Measurements from ENCODE around the gene ADH1B.
"Not testable (repeated sequence)": the region's sequence is repeated elsewhere in the genome, so short reads cannot be mapped to it uniquely, and the experiment has no call there.

Gene ADH1B

DNA sequence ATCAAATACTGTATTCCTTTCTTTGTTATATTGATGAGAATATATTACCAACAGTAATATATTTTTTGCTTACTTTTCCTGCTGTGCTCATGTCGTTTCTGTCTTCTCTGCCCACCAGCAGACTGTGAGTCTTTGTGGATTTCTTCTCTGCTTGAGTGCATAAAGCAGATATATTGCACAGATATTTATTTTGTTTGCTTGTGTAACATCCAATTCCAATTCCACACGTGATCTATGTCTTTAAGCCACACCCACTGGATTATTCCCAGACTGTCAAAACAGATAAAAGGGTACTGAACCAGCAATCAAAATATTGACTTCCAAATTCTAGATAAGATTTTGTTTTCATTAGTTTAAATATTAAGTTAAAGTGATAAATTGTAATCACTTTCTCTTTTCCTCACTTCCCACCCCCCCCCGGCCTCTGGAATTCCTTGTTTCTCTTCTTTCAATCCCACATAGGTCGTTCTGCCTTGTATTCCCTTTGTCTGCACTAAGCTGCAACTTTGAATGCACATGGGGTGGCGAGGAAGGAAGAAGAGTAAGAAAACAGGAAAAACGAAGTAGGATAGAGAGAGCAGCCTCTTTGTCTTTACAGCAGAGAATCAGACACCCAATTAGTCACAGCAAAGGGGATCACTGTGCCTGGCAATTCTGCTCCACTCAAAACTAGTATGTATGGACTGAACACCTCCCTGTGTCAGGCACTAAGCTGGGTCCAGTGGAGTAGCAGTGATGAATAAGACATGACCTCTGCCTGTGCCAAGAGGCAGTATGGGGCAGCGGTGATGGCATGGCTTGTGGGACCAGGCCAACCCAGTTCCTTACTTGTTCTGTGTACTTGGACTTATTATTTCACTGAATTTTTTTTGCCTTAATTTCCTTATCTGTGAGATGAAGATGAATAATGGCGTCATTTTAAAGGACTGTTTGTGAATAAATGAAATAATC, at the start of gene ADH1B:
Gene ADH1B, minus strand, starts transcription at position 161 of the 951 bp plus-strand sequence. Its CDS starts 70 bp downstream, at position 91.
- no peak for DNase-seq

DNA sequence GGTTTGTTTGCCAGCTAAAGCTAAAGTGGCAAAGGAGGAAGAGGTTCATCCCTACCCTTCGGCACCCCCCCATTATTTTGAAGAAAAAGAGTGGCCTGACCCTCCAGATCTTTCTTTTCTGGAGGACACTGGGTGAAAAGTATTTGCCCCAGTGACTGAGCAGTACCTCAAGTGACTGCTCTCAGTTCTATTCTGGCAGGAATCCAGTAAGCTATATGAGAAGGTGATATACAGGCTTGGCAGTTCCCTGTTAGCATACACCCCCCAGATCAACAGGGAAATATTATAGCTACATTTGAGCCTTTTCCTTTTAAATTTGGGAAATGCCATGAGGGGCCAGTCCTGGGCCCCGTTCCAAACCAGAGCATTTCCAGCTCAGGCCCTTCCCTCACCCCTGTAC, 46.6 kb upstream of the ADH1B start:
- not testable (repeated sequence) for DNase-seq

DNA sequence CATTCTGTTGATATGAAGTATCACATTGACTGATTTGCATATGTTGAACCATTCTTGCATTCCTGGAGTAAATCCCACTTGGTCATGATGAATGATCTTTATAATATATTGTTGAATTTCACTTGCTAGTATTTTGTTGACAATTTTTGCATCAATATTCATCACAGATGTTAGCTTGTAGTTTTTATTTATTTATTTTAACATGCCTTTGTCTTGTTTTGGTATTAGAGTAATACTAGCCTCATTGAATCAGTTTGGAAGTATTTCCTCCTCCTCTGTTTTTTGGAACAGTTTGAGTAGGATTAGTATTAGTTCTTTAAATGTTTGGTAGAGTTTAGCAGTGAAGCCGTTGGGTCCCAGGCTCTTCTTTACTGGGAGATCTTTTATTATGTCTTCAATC, 45.3 kb upstream of the ADH1B start:
- DNase-seq, result no peak

DNA sequence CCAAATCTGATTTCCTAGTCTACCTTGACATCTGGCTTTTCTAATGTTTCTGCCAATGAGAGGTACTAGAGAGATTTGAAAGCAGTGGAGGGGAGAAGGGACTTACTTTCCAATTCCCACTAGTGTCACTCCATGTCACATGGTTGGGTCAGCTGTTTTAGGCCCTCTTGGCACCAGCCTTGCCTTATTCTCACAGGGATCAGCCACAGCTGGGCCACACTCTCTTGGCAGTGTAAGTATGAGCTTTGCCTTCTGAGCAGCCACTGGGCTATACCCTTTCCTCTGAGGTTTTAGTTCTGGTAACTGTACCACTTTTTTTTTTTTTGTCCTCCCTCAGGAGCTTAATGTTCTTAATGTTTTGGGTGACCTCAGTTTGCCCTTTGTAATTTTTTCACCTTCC, 41.6 kb upstream of the ADH1B start:
- DNase-seq, result no peak

DNA sequence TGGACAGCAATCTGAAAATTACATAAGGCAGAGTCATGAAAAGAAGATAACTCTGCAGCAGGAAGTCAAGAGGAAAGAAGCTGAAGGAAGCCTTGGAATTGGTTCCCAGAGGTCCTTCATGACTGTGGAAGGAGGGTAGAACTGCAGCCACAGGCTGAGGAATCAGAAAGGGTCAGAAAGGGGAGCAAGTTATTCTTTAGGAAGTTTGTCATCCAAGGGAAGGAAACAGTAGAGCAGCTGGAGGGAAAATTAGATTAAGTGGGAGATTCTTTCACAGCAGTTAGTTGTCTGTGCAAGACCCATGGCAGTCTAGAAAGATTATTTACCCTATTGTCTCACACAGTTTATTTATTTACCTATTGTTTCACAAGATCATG, 40.7 kb upstream of the ADH1B start:
- DNase-seq, result no peak

DNA sequence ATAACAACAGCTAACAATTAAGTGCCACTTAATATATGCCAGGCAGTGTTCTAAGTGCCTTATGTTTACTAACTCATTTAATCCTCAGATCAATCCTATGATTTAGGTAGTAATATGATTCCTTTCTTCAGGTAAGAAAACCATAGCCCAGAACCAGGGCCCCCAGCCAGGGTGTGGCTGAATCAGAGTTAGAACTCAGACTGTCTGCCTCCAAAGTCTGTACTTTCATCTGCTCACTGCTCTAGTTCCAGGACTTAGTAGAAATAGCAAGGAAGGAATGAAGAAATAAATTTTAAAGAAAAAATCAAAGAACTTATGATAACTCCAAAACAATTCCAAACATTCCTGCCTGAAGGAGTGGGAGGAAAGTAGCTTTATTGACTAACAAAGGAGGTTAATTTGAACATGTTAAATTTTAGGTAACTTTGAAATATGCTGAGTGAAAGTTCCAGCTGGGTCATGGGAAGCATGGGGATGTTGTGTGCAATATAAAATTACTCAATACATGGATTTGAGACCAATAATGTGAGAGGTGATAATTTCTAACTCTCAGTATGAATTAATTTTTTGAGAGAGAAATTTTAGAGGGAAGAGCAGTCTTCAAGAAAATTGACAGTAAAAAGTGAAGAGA, 40.2 kb upstream of the ADH1B start:
- no peak for DNase-seq

DNA sequence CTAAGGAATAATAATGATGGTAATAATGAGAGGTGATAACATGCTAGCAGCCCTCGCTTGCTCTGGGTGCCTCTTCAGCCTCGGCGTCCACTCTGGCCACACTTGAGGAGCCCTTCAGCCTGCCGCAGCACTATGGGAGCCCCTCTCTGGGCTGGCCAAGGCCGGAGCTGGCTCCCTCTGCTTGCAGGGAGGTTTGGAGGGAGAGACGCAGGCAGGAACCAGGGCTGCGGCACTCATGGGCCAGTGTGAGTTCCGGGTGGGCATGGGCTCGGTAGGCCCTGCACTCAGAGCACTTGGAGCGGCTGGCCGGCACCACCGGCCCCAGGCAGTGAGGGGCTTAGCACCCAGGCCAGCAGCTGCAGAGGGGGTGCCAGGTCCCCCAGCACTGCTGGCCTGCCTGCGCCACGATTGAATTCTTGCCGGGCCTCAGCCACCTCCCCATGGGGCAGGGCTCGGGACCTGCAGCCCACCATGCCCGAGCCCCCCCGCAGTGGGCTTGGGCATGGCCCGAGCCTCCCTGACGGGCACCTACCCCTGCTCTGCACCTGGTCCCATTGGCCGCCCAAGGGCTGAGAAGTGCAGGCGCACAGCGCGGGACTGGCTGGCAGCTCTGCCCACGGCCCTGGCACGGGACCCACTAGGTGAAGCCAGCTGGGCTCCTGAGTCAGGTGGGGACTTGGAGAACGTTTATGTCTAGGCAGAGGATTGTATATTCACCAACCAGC, 38.4 kb upstream of the ADH1B start:
- DNase-seq, result no peak

DNA sequence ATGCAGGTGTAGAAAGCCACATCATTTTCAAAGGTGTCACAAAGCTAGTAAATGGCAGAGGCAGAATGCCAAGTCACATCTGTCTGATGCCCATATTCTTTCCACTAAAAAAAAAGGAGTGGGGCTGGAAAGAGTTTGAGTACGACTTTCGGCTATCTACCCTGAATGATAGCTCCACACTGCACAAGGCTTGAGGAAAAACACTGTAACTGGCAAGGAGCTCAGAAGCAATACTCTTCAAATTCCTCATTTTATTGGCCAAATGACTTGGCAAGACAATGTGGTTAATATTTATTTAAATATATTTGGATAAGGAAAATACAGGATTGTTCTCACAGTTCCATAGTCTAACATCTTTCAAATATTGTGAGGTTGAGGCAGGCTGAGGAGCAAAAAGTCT, 36.7 kb upstream of the ADH1B start:
- no peak for DNase-seq

DNA sequence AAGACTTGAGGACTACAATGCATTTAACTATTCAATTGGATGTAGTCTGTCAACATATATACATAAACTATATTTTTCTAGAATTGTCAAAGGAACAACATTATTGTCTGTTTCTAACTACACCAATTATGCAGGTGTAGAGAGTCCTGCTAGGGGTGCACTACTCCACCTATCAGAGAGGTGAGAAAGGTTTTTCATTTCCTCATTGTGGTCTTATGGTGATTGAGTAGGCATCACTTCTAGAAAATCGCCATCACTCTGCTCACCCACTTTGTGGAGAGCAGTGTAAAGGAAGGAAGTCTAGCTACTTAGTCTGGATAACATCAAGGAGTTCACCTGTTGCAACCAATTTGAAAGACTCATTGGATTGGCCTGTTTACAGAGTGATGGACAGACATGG, 35.8 kb upstream of the ADH1B start:
- DNase-seq, result no peak

DNA sequence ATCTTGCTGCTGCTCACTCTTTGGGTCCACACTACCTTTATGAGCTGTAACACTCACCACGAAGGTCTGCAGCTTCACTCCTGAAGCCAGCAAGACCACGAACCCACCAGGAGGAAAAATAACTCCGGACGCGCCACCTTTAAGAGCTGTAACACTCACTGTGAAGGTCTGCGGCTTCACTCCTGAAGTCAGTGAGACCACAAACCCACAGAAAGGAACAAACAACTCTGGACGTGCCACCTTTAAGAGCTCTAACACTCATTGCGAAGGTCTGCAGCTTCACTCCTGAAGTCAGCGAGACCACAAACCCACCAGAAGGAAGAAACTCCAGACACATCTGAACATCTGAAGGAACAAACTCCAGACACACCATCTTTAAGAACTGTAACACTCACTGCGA, 34.9 kb upstream of the ADH1B start:
- not testable (repeated sequence) for DNase-seq

DNA sequence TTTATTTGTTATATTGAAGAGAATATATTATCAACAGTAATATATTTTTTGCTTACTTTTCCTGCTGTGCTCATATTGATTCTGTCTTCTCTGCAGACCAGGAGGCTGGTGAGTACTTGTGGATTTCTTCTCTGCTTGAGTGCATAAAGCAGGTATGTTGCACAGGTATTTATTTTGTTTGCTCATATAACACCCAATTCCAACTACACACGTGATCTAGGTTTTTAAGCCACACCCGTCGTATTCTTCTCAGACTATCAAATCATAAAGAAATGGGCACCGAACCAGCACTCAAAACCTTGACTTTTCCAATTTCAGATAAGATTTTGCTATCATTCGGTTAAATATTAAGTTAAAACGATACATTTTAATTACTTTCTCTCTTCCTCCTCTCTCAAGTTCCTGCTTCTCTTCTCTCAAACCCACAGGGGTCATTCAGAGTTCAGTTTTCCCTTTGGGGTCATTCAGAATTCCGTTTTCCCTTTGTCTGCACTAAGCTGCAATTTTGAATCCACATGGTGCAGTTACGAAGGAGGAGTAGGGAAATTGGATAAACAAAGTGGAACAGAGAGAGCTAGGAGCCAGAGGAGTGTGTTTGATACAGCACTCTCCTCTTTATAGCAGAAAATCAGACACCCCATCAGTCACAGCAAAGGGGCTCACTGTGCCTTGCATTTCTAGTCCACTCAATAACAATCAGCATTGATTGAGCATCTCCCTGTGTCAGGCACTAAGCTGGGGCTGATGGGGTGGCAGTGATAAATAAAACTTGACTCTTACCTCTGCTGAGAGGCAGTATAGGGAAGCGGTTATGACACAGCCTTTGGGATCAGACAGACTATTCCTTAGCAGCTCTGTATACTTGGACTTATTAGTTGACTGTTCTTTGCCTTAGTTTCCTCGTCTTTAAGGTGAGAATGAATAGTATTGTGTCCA, 31.7 kb upstream of the ADH1B start, which contains the start of gene ADH1C:
Gene ADH1C, minus strand, starts transcription at position 145 of the 936 bp plus-strand sequence. Its CDS starts 71 bp downstream, at position 74.
- DNase-seq, result no peak

DNA sequence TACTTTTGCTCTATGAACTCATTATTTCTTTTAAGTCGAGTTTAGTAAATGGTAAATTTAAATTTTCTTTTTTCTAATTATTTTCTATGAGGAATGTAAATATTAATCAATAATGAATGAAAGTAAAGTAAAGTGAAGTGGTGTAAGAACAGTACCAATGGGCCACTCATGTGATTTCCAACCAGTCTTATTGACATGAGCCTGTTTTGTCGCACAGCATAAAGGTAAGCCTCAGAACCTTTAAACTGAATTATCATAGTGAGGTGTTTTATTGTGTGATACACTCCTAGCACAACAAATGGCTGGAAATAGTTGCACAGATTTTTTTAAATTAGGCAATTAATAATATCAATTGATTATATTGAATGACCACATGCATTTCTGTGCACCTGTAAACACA, 30.3 kb upstream of the ADH1B start:
- no peak for DNase-seq

DNA sequence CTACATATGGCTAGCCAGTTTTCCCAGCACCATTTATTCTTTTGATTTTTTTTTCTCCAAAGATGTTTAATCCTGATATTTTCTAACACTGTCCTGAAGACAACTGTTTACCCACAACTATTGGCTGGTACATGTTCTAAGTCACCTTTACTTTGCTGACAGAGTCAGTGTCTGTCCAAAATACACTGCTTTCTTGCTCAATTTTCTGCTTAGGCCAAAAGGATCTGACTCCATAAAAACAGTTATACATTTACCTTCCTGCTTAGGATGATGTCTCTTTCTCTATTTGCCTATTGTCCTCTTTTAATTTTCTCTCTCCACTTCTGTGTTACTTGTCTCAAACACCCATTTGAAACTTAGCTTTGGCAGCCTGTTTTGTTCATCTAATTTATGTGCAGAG, 28.1 kb upstream of the ADH1B start:
- no peak for DNase-seq

DNA sequence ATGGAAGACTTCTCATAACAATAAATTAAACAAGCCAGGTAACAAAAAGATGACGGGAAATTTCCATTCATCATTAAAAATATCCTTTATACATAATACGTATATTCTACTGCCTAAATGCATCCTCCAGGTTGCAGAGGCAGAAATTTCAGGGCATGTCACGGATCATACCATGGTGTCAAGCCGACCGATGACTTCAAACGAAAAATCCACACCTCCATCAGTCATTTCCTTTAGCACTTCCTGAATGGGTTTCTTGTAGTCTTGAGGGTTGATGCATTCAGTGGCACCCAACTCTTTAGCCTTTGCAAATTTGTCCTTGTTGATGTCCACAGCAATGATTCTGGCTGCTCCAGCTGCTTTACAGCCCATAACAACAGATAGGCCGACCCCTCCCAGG, 21.4 kb upstream of the ADH1B start:
- not testable (repeated sequence) for DNase-seq

DNA sequence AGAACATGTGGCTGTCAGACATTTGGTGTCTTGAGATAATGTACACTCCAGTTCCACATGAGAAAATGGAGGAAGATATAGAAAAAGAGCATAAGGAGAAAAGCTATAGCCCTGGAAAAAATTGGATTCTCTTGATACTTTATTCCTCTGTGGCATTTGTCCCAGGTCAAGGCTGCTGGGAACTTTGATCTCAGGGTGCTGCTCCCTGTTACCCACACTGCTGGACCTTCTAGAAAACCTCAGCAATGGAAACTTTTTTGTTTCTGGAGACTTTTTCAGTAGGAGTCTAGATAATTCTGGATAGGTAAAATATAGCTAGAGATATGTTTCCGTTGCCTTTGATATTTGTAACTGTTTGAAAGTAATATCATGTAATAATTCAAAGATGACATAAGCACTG, 20.2 kb upstream of the ADH1B start:
- no peak for DNase-seq

DNA sequence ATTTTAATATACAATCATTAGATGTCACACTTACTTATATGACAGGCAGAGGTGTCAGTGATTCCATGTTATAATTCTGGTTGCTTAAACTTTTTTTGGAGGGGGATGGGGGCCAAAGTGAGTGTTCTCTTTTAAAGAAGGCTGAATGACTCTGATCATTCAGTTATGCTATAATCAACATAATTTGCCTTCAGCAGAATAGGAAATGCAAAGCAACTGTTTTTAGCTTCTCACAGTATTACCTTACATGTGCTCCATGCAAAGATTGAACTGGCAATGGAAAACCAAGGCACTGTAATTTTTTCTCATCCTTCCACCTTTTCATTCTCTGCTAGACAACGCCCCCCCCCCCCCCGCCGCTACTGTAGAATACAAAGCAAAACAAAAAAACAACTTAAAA, 18.0 kb upstream of the ADH1B start:
- DNase-seq, result no peak

DNA sequence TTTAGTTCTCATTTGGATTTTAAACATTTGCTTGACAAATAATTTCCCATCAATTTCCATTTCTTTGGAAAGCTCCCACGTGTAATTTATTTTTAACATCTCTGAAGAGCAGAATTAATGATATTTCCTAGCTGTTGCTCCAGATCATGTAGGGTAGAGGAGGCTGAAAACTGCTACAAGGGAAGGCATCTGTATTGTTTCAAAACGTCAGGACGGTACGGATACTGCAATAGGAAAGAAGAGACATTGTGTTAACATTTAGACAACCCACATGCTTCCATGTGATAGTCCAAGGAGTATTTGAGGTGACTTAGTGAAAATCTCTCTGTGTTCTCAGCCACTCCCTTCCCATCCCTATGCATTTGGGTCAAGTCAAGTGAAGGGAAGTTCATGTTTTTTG, 15.4 kb upstream of the ADH1B start:
- DNase-seq, result no peak

DNA sequence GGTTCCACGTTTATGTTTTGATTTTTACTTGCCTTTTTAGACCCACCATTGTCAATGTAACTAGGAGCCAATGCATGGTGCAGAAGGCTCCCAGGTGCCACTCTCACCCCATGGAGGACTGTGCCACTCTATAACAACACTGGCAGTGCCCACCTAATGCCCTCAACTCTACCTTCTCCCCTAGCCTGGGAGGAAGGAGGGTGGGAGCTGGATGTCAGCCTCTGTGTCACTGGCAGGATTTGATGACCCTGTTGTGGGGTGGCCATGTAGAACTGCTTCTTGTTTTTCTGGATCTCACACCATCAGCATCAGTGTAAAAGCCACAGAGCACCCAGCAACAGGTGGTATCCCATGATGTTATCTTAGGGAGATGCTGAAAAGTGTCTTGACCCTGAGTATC, 13.7 kb upstream of the ADH1B start:
- DNase-seq, result no peak

DNA sequence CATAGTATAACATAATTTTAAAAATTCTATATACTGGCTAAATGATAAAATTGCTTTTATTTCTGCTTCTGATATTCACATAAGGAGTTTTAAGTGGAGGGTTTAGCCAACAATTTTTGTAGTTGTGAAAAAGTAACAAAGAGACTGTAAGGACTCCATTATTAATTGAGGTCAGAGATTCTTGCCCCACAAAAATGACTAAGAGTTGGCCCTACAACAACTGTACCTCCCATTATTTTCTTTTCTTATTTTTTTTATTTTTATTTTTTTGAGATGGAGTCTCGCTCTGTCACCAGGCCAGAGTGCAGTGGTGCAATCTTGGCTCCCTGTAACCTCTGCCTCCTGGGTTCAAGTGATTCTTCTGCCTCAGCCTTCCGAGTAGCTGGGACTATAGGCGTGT, 9.4 kb upstream of the ADH1B start:
- no peak for DNase-seq

DNA sequence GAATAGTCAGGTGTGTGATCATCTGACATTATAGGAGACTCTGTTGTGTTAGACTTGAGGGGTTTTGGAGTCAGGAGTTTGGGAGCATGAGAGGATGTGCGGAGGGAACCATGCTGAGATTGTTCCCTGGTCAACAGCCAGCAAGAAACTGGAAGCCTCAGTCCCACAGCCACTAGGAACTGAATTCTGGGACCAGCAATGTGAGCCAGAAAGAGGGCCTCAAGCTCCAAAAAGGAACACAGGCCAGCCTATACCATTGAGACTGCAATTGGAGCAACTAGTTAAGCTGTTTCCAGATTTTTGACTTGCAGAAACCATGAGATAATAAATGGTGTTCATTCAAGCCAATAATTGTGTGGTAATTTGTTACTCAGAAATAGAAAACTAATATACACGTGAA, 8.7 kb upstream of the ADH1B start:
- DNase-seq, result no peak

DNA sequence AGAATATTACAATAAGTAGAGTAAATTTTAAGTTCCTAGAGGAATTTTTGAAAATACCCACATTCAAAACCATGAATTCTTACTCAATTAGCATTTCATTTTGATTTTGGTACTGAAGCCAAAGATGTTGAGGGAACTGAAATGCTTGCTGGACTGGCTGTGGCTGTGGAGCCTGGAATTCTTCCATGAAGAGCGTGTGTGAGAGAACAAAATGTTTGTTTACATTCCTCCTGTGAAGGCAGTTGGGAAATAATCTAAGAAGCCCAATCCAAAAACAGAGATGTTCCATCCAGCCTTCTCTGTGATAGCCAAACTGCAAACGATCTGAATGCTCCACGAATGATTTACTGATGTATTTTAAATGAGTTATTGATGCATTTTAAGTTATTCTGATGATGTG, 3.8 kb upstream of the ADH1B start:
- no peak for DNase-seq

DNA sequence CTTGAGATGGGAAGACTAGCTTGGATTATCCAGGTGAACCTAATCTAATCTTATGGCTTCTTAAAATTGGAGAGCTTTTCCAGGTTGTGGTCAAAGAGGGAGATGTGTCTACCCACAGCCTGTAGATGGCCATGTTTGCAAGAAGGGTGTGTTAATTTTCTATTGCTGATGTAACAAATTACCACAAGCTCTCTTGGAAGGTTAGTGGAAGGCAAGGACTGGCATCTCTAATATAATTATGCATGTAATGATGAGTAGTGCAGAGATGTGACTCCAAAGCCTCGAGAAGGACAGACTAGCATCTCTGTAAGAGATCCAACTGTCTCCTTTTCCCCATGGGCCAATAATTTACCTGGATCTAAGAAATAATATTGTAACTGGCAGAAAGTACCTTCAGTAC, 3.2 kb upstream of the ADH1B start:
- DNase-seq, result no peak

DNA sequence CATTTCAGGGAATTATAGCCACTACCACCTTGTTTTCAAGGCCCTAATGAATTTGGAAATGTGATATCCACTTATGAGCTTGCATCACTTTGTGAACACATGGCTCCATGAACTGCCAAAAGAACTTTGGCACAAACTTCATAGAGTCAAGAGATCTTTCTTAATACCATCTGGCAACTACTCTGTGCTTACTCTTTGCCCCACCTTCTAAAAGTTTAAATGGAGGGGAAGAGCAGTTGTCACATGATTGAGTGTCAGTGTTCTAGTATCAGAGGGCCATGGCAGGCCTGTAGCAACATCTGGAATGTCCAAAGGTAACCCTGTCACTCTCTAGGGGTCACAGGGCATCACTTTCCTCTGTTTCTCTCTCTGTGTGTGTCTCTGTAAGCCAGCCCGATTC, 2.6 kb upstream of the ADH1B start:
- no peak for DNase-seq

Data from activated T-cell treated with anti-CD3 and anti-CD28 coated beads for 4 hours (primary cell).